T-cell (primary cell): ENCODE data around the gene PBX2. TPM values are rescaled to one million over a fixed set of nuclear protein-coding genes. Genes with fewer than 3 reads are reported as not detected.
"Not testable (repeated sequence)": the region's sequence is repeated elsewhere in the genome, so short reads cannot be mapped to it uniquely, and the experiment has no call there.

Source experiments
- ATAC-seq, 4 experiments: fragments of 200-7000 bp in 3 of 4; fragments of 150-1000 bp in 1 of 4; cut with Tn5 transposase; replicated peaks in 1 of 4; 1 replicate in 3 of 4; 2 replicates in 1 of 4; pipeline ENCODE4 v1.10.0; 2021; ENCODE audit warnings: moderate library complexity in 3 of 4, mild to moderate bottlenecking in 2 of 4, moderate number of reproducible peaks in 1 of 4
- CTCF ChIA-PET, 2 donors: fragments of 300-600 bp; sonication (Branson Sonifier 250); formaldehyde crosslinking; loops; one replicate each; lab custom pipeline; 2022; ENCODE audit warnings: antibody characterized with exemption in 2 of 2; lab: Charles Lee
- POLR2A ChIA-PET, 2 donors: fragments of 300-600 bp; sonication (Branson Sonifier 250); formaldehyde crosslinking; loops; one replicate each; lab custom pipeline; 2022; ENCODE audit warnings: antibody characterized with exemption in 2 of 2; lab: Charles Lee
- DNase-seq, 35 experiments: peaks; one replicate each; pipeline versions ENCODE4 v3.0.0 to v3.0.0-alpha.2; 2013 to 2023
- H3K27ac ChIP-seq: one replicate; pipeline ENCODE4 v1.5.1; 2013; ENCODE audit warnings: low read length
- H3K27me3 ChIP-seq, 2 experiments: replicated peaks in 1 of 2; 1 replicate in 1 of 2; 2 replicates in 1 of 2; pipeline versions ENCODE4 v1.6.1 to v1.7.0; 2013; ENCODE audit warnings: low read length in 1 of 2, mixed read lengths in 1 of 2; ENCODE audit not compliant: control insufficient read depth in 2 of 2, insufficient read depth in 2 of 2; ENCODE audit errors: extremely low read depth in 1 of 2
- H3K36me3 ChIP-seq, 2 donors: 1 replicate in 1 of 2; 2 replicates in 1 of 2; pipeline versions ENCODE4 v1.6.1 to v1.7.0; 2013; ENCODE audit warnings: low read length in 1 of 2; ENCODE audit not compliant: control insufficient read depth in 2 of 2, insufficient read depth in 1 of 2; ENCODE audit errors: extremely low read depth in 1 of 2
- H3K4me1 ChIP-seq, 2 experiments: 1 replicate in 1 of 2; 2 replicates in 1 of 2; pipeline versions ENCODE4 v1.6.1 to v1.7.0; 2013; ENCODE audit warnings: low read length in 2 of 2, mixed read lengths in 1 of 2; ENCODE audit not compliant: insufficient read depth in 2 of 2, control insufficient read depth in 1 of 2; ENCODE audit errors: extremely low read depth in 1 of 2
- H3K4me3 ChIP-seq, 2 donors: 1 replicate in 1 of 2; 2 replicates in 1 of 2; pipeline versions ENCODE4 v1.5.1 to v1.7.0; 2013; ENCODE audit warnings: mild to moderate bottlenecking in 2 of 2, low read length in 1 of 2, moderate library complexity in 1 of 2; ENCODE audit not compliant: control insufficient read depth in 1 of 2; ENCODE audit errors: extremely low read depth in 1 of 2
- H3K9me3 ChIP-seq: 2 replicates; pipeline ENCODE4 v1.7.0; 2013
- H3K27ac Mint-ChIP-seq, 2 donors: one replicate each; pipeline ENCODE4 v1.8.0; 2020 to 2021; ENCODE audit warnings: mild to moderate bottlenecking in 2 of 2, mixed read lengths in 2 of 2
- H3K27me3 Mint-ChIP-seq, 2 donors: one replicate each; pipeline ENCODE4 v1.8.0; 2021 to 2022; ENCODE audit warnings: mixed read lengths in 2 of 2
- H3K36me3 Mint-ChIP-seq: one replicate; pipeline ENCODE4 v1.8.0; 2021; ENCODE audit warnings: mixed read lengths
- H3K4me1 Mint-ChIP-seq, 3 donors: one replicate each; pipeline ENCODE4 v1.8.0; 2020 to 2022; ENCODE audit warnings: mixed read lengths in 3 of 3, mild to moderate bottlenecking in 1 of 3
- H3K4me3 Mint-ChIP-seq, 3 donors: one replicate each; pipeline ENCODE4 v1.8.0; 2020 to 2022; ENCODE audit warnings: mild to moderate bottlenecking in 3 of 3, mixed read lengths in 3 of 3, moderate library complexity in 3 of 3
- H3K9me3 Mint-ChIP-seq, 3 donors: one replicate each; pipeline ENCODE4 v1.8.0; 2020 to 2022; ENCODE audit warnings: mixed read lengths in 3 of 3
- WGBS: methylation state at CpG from one replicate; pipeline ENCODE4 v1.1.5; 2013; ENCODE audit warnings: missing lambda C conversion rate; ENCODE audit not compliant: insufficient coverage; 5-methylcytosine and 5-hydroxymethylcytosine counted together
- total RNA-seq, 35 experiments: library from RNA in 6 of 35; stranded (reverse) in 6 of 35; fragments of 120-200 nt in 1 of 35; gene quantifications; one replicate each; pipeline versions ENCODE4 v1.2.1 to v1.2.4 and lab custom pipeline; 2013 to 2026

PBX2 gene
- total RNA-seq, 5 donors from 2014 or later (not counting 1 experiment from before 2014, with no cell fraction given), result 124 to 171 (median 148) TPM

DNA sequence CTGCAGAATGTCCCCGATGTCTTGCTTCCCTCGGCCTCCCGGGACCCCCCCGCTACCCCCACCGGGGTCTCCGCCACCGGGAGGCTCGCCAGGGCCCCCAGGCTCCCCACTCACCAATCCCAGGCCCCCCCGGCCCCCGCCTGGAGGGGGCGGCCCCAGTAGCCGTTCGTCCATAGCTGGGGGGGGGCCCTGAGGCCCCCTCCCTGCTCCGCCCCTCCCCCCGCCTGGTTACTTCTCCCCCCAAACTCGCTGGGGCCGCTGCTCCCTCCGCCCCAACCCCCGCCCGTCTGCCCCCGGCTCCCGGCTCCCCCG lies 304 bp downstream of the PBX2 start:
- Histone ChIP-seq H3K4me1 (peaks cover 28 to 73% of the 10 kb centered on the region in 2 experiments), H3K27me3 (no peaks in the 10 kb centered on the region), H3K9me3 (no peaks in the 10 kb centered on the region), H3K27ac (peak overlapping the region; percentile 93), H3K4me3 (peak overlapping the region; percentile 93 to 95), H3K36me3 (peaks cover 0 to 36% of the 10 kb centered on the region in 2 donors)
- Mint-ChIP-seq H3K4me1 (peaks cover 53 to 66% (median 64%) of the 10 kb centered on the region in 3 donors), H3K27me3 (no peaks in the 10 kb centered on the region), H3K9me3 (no peaks in the 10 kb centered on the region), H3K27ac (peak overlapping the region; percentile 95 to 98), H3K4me3 (peak overlapping the region; percentile 91 to 97 (median 95)), H3K36me3 (peaks cover 46% of the 10 kb centered on the region)
- DNase-seq (no peak), ATAC-seq (no peak)
- 0% methylated on average over 1 of the region's 23 CpGs for WGBS
- POLR2A ChIA-PET, result interaction anchor here (0.5 to 0.9 kb wide), 2 partner anchors 59 to 1119 kb away, joined by 3 read pairs; no protein-coding TSS in a partner anchor
- CTCF ChIA-PET, result no interaction called here

GRCh38 chr6:32189069-32189741 lies 797 bp downstream of the PBX2 start:
- DNase-seq, result no peak
- H3K4me1 Mint-ChIP-seq, result peaks cover 52 to 63% (median 59%) of the 10 kb centered on the region in 3 donors
- POLR2A ChIA-PET, result no interaction called here
- 2% methylated on average over 10 of the region's 10 CpGs for WGBS
- no peaks in the 10 kb centered on the region for H3K9me3 Mint-ChIP-seq
- H3K4me3 ChIP-seq, result peak overlapping the region; percentile 93 to 95
- H3K27ac ChIP-seq, result peak overlapping the region; percentile 93
- H3K36me3 Mint-ChIP-seq, result peaks cover 46% of the 10 kb centered on the region
- CTCF ChIA-PET, result no interaction called here
- no peaks in the 10 kb centered on the region for H3K27me3 Mint-ChIP-seq
- H3K9me3 ChIP-seq, result no peaks in the 10 kb centered on the region
- H3K27ac Mint-ChIP-seq, result peak overlapping the region; percentile 95 to 98
- H3K4me3 Mint-ChIP-seq, result peak overlapping the region; percentile 91 to 97 (median 95)
- no peak for ATAC-seq
- H3K36me3 ChIP-seq, result peaks cover 1 to 40% of the 10 kb centered on the region in 2 donors
- peaks cover 23 to 70% of the 10 kb centered on the region in 2 experiments for H3K4me1 ChIP-seq
- no peaks in the 10 kb centered on the region for H3K27me3 ChIP-seq

- H3K27ac Mint-ChIP-seq, result peak overlapping the region; percentile 95 to 98
- H3K4me1 Mint-ChIP-seq, result peaks cover 48 to 61% (median 52%) of the 10 kb centered on the region in 3 donors
- Histone ChIP-seq H3K27me3 (no peaks in the 10 kb centered on the region), H3K36me3 (peaks cover 4 to 45% of the 10 kb centered on the region in 2 donors), H3K4me3 (peak overlapping the region; percentile 93 to 95), H3K4me1 (peaks cover 17 to 69% of the 10 kb centered on the region in 2 experiments), H3K27ac (peak overlapping the region; percentile 93), H3K9me3 (no peaks in the 10 kb centered on the region)
- peaks cover 46% of the 10 kb centered on the region for H3K36me3 Mint-ChIP-seq
- ChIA-PET CTCF (no interaction called here), POLR2A (no interaction called here)
- no peaks in the 10 kb centered on the region for H3K9me3 Mint-ChIP-seq
- DNase-seq (no peak), ATAC-seq (no peak)
- WGBS, result 57% methylated on average over 10 of the region's 13 CpGs
- H3K27me3 Mint-ChIP-seq, result no peaks in the 10 kb centered on the region
- H3K4me3 Mint-ChIP-seq, result peak overlapping the region; percentile 91 to 97 (median 95)
Observed at GRCh38 chr6:32188381-32189068, 1.5 kb downstream of the PBX2 start.

GRCh38 chr6:32187725-32188380 lies 2.1 kb downstream of the PBX2 start:
- CTCF ChIA-PET, H3K9me3 ChIP-seq, DNase-seq, H3K9me3 Mint-ChIP-seq, H3K27me3 ChIP-seq, ATAC-seq, H3K27me3 Mint-ChIP-seq: not testable (repeated sequence)
- peak overlapping the region; percentile 55 to 97 (median 91) for H3K4me3 Mint-ChIP-seq
- 90% methylated on average over 8 of the region's 18 CpGs for WGBS
- Histone ChIP-seq H3K27ac (peak overlapping the region; percentile 93), H3K4me3 (peak overlapping the region in 1 of 2 donors; percentile 95), H3K36me3 (peaks cover 4 to 52% of the 10 kb centered on the region in 2 donors), H3K4me1 (peaks cover 14 to 69% of the 10 kb centered on the region in 2 experiments)
- H3K27ac Mint-ChIP-seq, result peak overlapping the region; percentile 95 to 98
- POLR2A ChIA-PET, result interaction anchor here in 1 of 2 donors (0.6 kb wide), 1 partner anchor 1319 kb away, joined by 5 read pairs; no protein-coding TSS in a partner anchor
- H3K36me3 Mint-ChIP-seq, result peaks cover 46% of the 10 kb centered on the region
- H3K4me1 Mint-ChIP-seq, result peaks cover 48 to 59% (median 48%) of the 10 kb centered on the region in 3 donors

DNA sequence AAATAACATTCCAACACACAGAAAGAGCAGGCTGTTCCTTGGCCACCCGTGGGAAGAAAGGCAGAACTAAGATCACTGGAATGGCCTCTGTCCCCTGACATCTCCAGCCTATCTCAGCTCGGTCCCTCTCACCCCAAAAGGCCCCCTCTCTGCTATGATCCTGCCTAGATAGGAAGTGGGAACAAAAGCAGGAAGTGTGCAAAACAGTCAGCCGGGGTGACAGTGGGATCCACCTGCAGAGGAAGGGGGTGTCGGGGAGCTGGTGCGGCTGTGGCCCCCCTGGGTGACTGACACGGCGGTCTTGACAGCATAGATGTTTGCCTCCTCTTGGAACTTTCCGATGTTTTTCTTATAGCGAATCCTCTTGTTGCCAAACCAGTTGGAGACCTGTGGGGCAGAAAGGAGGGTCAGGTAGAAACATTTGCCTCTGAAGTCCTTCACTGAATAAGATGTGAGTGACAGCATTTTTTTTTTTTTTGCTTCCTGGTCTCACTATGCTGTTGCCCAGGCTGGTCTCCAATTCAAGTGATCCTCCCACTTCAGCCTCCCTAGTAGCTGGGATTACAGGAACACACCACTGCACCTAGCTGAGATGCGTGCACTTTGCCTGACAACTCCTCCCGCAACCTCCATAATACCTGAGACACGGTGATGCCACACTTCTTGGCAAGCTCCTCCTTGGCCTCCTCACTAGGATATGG lies 2.8 kb downstream of the PBX2 start:
- Mint-ChIP-seq H3K4me3 (peak overlapping the region; percentile 49 to 97 (median 55)), H3K27me3 (no peaks in the 10 kb centered on the region), H3K9me3 (no peaks in the 10 kb centered on the region), H3K36me3 (peaks cover 46% of the 10 kb centered on the region), H3K4me1 (peaks cover 51 to 62% (median 52%) of the 10 kb centered on the region in 3 donors), H3K27ac (peak overlapping the region; percentile 95 to 98)
- CTCF ChIA-PET, result no interaction called here
- POLR2A ChIA-PET, result interaction anchor here in 1 of 2 donors (0.6 kb wide), 1 partner anchor 1320 kb away, joined by 5 read pairs; no protein-coding TSS in a partner anchor
- H3K27ac ChIP-seq, result peak overlapping the region; percentile 75
- no peak for ATAC-seq
- no peaks in the 10 kb centered on the region for H3K27me3 ChIP-seq
- no peak for DNase-seq
- 23% methylated on average over 4 of the region's 12 CpGs for WGBS
- H3K4me3 ChIP-seq, result peak overlapping the region in 1 of 2 donors; percentile 2
- H3K36me3 ChIP-seq, result peaks cover 4 to 59% of the 10 kb centered on the region in 2 donors
- no peaks in the 10 kb centered on the region for H3K9me3 ChIP-seq
- H3K4me1 ChIP-seq, result peaks cover 14 to 73% of the 10 kb centered on the region in 2 experiments
